ENCODE measurements around the gene TAS2R40.
A peak's percentile ranks its signal among the peaks of the same experiment; 100 is the strongest.
"Not testable (repeated sequence)": the region's sequence is repeated elsewhere in the genome, so short reads cannot be mapped to it uniquely, and the experiment has no call there.

TAS2R40 gene

GRCh38 chr7:143248761-143249354, 27.0 kb downstream of the TAS2R40 start:
- DNase-seq (ENCODE audit: low read depth in 1 of 2, low spot score in 1 of 2), result no peak

DNA sequence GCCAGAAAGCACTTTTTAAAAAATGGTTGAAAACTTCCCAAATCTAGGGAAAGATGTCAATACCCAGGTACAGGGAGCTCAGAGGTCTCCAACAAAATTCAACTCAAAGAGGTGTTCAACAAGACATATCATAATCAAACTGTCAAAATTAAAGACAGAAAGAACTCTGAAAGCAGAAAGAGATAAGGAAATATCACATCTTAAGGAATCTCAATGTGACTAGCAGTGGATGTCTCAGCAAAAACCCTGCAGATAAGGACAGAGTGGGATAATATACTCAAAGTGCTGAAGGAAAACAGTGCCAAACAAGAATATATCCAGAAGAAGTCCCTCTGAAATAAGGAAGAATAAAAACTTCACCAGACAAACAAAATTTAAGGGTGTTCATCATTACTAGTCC, 28.4 kb downstream of the TAS2R40 start:
- DNase-seq (ENCODE audit: low read depth in 1 of 2, low spot score in 1 of 2), result no peak

DNA sequence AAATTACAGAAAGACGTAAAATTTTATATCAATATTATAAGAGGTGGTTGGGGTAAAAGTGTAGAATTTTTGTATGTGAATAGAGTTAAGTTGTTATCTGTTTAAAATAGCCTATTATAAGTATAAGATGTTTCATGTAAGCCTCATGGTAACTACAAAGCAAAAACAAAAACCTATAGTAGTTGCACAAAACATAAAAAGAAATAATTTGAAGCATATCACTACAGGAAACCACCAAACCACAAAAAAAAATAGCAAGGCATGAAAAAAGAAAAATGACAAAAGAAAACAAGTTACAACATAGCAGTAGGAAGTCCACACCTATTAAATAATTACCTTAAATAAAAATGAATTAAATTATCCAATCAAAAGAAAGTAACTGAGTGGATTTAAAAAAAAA, 29.0 kb downstream of the TAS2R40 start:
- no peak for DNase-seq (ENCODE audit: low read depth in 1 of 2, low spot score in 1 of 2)

DNA sequence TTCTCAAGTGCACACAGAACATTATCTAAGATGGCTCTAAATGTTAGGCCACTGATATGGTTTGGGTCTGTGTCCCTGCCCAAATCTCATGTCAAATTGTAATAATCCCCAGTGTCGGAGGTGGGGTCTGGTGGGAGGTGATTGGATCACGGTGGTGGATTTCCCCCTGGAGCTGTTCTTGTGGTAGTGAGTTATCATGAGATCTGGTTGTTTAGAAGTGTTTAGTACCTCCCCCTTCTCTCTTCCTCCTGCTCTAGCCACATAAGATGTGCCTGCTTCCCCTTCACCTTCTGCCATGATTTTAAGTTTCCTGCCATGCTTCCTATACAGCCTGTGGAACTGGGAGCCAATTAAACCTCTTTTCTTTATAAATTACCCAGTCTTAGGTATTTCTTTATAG, 30.2 kb downstream of the TAS2R40 start:
- no peak for DNase-seq (ENCODE audit: low read depth in 1 of 2, low spot score in 1 of 2)

- DNase-seq (ENCODE audit: low read depth in 1 of 2, low spot score in 1 of 2), result no peak
These were observed 33.7 kb downstream of the TAS2R40 start for GRCh38 chr7:143255564-143255963.

DNA sequence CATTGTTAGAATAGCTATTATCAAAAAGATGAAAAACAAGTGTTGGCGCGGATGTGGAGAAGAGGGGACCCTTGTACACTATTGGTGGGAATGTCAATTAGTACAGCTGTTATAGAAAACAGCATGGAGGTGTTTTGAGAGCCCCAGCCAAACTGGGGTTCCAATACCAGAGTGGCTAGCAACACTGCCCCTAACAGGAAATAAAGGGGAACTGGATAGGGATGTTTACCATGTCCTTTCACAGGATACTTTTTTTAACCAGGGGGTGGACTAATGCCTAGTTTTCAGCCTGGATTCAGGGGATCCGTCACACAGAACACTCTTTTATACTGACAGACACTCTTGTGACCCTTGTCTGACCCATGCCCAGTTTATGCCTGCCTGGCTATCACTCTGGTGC, 34.5 kb downstream of the TAS2R40 start:
- DNase-seq (ENCODE audit: low read depth in 1 of 2, low spot score in 1 of 2), result no peak

DNA sequence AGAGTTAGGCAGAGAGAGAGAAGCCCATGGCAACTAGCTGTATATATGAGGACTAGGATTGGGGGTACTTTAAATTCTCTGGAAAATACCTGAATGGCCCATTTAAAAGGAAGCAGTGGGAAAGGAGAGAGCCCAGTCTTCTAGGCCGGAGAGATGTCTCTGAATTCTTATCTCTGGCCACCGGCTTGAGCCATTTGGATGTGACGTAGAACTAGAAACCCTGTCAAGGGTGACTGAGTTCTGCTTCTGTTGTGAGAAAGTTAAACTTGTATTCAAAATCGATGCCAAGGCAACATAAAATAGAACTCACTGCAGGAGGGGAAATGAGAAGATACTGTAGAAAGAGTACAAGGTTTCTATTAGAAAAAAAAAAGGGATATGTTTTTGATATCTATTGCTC, 35.1 kb downstream of the TAS2R40 start:
- no peak for DNase-seq (ENCODE audit: low read depth in 1 of 2, low spot score in 1 of 2)

DNA sequence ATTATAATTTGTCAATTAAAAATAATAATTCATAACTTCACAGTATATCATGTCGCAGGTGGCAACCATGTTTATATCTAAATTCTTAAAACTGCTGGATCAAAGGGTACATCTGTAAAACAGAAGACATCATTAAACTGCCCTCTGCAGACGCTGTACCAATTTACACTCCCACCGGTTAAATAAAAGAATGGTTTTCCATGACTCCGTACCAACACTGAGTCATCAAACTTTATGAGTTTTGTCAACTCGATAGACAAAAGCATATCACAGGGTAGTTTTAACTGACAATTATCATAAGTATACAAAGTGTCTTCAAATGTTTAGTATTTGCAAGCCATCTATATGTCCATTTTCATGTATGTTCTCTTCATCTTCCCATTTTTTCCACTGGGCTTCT, 35.7 kb downstream of the TAS2R40 start:
- DNase-seq (ENCODE audit: low read depth in 1 of 2, low spot score in 1 of 2), result no peak

GRCh38 chr7:143258831-143259230, 37.0 kb downstream of the TAS2R40 start:
- no peak for DNase-seq (ENCODE audit: low read depth in 1 of 2, low spot score in 1 of 2)

DNA sequence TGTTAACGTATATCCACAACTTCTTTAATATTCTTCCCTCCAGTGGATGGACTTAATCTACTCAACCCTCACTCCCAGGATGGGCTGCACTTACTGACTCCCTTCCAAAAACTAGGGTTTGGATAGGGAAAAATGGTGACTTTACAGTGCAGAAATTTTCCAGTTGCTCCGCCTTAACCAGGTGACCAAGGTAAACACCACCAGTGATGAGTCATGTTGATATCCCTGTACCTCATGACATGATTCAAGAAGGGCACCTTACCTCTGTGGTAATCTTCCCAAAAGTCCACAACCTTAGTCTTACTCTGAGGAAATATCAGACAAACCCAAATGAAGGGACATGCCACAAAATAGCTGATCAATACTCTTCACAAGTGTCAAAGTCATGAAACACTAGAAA, 37.9 kb downstream of the TAS2R40 start:
- DNase-seq (ENCODE audit: low read depth in 1 of 2, low spot score in 1 of 2), result no peak

DNA sequence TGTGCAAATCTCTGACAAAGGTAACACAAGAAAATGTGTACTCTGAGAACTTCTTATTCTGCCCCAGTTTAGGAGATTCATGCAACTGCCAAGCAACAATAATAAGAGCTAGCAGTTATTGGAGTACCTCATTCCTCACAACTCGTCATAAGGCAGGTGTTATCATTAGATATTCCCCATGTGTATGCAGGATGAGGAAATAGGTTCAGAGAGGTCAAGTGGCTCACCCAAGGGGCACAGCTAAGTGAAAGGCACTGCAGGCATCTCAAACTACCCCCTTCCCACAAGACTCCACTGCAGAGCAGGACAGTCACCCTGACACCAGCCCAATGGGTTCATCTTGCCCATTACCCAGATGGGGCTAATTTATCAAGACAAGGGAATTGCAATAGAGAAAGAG, 40.1 kb downstream of the TAS2R40 start:
- DNase-seq (ENCODE audit: low read depth in 1 of 2, low spot score in 1 of 2), result no peak

DNA sequence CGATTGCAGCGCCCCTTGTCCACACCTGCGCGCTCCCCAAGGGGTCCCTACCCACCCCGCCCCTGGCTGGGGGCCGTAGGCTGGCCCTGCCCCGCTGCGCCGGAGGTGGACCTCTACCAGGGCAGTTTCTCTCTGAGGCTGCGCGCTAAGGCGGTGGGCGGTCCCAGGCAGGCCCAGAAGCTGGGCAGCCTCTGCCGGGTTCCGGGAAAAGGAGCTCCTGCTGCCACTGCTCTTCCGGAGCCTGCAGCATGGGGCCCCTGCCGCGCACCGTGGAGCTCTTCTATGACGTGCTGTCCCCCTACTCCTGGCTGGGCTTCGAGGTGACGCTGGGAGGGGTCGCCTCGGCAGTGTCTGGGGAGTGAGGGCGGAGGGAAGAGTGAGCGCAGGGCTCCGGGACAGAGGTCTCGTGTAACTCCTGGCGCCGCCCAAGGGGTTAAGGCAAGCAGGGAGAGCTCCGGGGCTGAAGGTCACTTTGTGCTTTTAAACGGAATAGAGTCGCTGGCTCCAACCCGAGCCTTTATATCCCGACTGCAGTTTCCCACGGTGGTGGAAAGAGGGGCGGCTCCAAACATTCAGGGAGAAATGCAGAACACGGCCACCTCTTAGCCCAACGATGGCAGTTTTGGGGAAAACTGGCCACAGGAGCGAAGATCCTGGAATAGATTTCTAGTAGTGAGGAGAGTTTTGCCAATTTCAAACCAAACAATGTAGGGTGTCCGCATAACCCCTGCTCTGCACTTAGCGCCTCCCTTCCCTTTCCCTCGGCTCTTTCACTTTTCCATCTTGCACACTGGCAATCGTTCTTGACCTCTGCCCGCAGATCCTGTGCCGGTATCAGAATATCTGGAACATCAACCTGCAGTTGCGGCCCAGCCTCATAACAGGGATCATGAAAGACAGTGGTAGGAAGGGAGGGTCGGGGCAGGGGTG, 41.7 kb downstream of the TAS2R40 start, which contains the start of gene GSTK1:
Gene GSTK1, plus strand, starts transcription at position 176 of the 930 bp plus-strand sequence. Its CDS starts 73 bp downstream, at position 249.
- DNase-seq (ENCODE audit: low read depth in 1 of 2, low spot score in 1 of 2), result peak; percentile 67 to 69

- DNase-seq (ENCODE audit: low read depth in 1 of 2, low spot score in 1 of 2), result not testable (repeated sequence)
These were observed 42.3 kb downstream of the TAS2R40 start for GRCh38 chr7:143264196-143264568.

DNA sequence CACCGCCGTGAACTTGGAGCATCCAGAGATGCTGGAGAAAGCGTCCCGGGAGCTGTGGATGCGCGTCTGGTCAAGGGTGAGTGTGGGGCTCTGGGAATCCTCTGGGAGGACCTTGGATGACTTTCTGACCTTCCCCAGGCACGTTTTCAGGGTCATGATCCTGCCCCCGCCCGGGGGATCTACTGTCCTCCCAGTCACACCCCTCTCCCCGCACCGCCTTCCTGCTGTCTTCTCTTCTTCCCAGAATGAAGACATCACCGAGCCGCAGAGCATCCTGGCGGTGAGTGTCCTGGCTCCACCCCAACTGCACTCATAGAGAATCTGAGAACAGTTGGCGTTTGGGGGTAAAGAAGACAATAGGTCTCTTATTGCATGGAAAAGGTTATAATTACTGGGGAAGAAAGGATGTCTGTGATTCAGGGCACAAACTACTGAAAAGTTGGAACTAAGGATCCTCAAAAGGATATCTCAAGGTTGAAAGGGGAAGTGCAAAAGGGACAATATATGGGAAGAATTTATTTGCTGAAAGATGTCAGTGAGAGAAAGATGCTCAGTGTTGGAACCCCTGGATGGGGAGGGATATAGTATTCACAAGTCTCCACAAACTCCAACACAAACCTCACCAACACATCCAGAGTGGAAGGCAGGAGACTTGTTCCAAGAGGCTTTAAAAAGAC, 43.3 kb downstream of the TAS2R40 start:
- no peak for DNase-seq (ENCODE audit: low read depth in 1 of 2, low spot score in 1 of 2)

GRCh38 chr7:143269251-143269650, 47.4 kb downstream of the TAS2R40 start:
- no peak for DNase-seq (ENCODE audit: low read depth in 1 of 2, low spot score in 1 of 2)

DNA sequence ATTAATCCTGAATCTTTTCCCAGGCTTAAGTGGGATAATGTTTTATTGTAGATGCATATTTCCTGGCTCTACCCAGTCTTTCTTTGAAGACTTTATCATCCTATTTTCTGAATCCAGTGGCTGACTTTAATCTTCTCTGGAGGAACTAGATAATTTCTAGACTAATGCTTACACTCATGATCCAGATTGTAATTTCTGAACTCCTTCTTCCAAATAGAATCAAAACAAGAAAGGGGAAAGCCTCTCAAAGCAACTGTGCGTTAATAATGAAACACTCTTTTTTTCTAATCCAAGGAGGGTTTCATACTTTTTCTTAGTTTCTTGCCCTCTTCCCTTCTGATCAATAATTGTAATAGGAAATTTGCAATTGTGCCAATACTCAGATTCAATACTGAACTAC, 49.4 kb downstream of the TAS2R40 start:
- DNase-seq (ENCODE audit: low read depth in 1 of 2, low spot score in 1 of 2), result no peak
